K562 (cell line): Measurements from ENCODE around the gene GABRA5. TPM values are rescaled to one million over a fixed set of nuclear protein-coding genes. Genes with fewer than 3 reads are reported as not detected.
"Not testable (repeated sequence)": the region's sequence is repeated elsewhere in the genome, so short reads cannot be mapped to it uniquely, and the experiment has no call there.

Source experiments
- ATAC-seq: fragments of 200-7000 bp; cut with Tn5 transposase; 3 replicates; pipeline ENCODE4 v1.9.1; 2020; ENCODE audit warnings: moderate library complexity
- BruUV-seq: library from RNA; stranded (reverse); fragments of 400-500 nt; replicated peaks from 2 replicates; lab custom pipeline; 2021; lab: Mats Ljungman, UMichigan
- CTCF ChIA-PET: fragments of 300-600 bp; formaldehyde crosslinking; extraction: SDS; loops from one replicate; lab custom pipeline; 2021; ENCODE audit warnings: low intra/inter-chr PET ratio; lab: Yijun Ruan, JAX
- POLR2A ChIA-PET: fragments of 300-600, 350-650 bp; sonication (Branson Sonifier 250); formaldehyde crosslinking; extraction: SDS; loops from one replicate; lab custom pipeline; 2021; ENCODE audit warnings: antibody characterized with exemption, inconsistent platforms; lab: Yijun Ruan, JAX
- DNase-seq, 4 experiments: peaks; one replicate each; pipeline versions ENCODE4 v3.0.0 to v3.0.0-alpha.2; 2011 to 2018; ENCODE audit warnings: low spot score in 3 of 4, mixed read lengths in 3 of 4; ENCODE audit errors: extremely low read depth in 1 of 4
- FAIRE-seq: peaks from 2 replicates; lab custom pipeline; 2011; peaks lifted over from hg19 to GRCh38; lab: Jason Lieb, UNC
- H2AFZ ChIP-seq: 2 replicates; pipeline ENCODE4 v1.6.0; 2011; ENCODE audit warnings: low read depth, low read length, control low read depth, inconsistent platforms
- H3K27ac ChIP-seq: fragments of 200-600 bp; 3 replicates; pipeline ENCODE4 v1.8.0; 2011; ENCODE audit warnings: low read depth, mild to moderate bottlenecking, control low read depth, inconsistent platforms, low read length, moderate library complexity, mixed read lengths; ENCODE audit errors: extremely low read depth
- H3K27me3 ChIP-seq, 2 experiments: fragments of 300-600 bp in 1 of 2; 2 replicates in 1 of 2; 3 replicates in 1 of 2; pipeline versions ENCODE4 v1.6.0 to v1.8.0; 2011; ENCODE audit warnings: inconsistent platforms in 2 of 2, low read length in 2 of 2, mild to moderate bottlenecking in 1 of 2, mixed read lengths in 1 of 2, moderate library complexity in 1 of 2; ENCODE audit not compliant: control insufficient read depth in 2 of 2, insufficient read depth in 2 of 2
- H3K36me3 ChIP-seq: fragments of 300-600 bp; 3 replicates; pipeline ENCODE4 v1.8.0; 2011; ENCODE audit warnings: mild to moderate bottlenecking, low read length, inconsistent platforms; ENCODE audit not compliant: control insufficient read depth, insufficient read depth
- H3K4me1 ChIP-seq, 2 experiments: fragments of 200-600 bp in 1 of 2; replicated peaks in 1 of 2; 2 replicates in 1 of 2; 3 replicates in 1 of 2; pipeline versions ENCODE4 v1.5.1 to v1.8.0; 2011; ENCODE audit warnings: inconsistent platforms in 2 of 2, low read length in 2 of 2, mild to moderate bottlenecking in 1 of 2, mixed read lengths in 1 of 2, moderate library complexity in 1 of 2; ENCODE audit not compliant: control insufficient read depth in 2 of 2, insufficient read depth in 2 of 2
- H3K4me2 ChIP-seq: 2 replicates; pipeline ENCODE4 v1.6.1; 2011; ENCODE audit warnings: low read length, control low read depth, inconsistent platforms, mixed read lengths; ENCODE audit not compliant: insufficient read depth
- H3K4me3 ChIP-seq: fragments of 200-600 bp; sonication (generic), shearing (Covaris generic); 2 replicates; pipeline ENCODE4 v1.5.1; 2016; ENCODE audit warnings: control low read depth, inconsistent platforms
- H3K79me2 ChIP-seq: fragments of 200-600 bp; 3 replicates; pipeline ENCODE4 v1.8.0; 2011; ENCODE audit warnings: low read length, inconsistent platforms; ENCODE audit not compliant: control insufficient read depth, insufficient read depth
- H3K9ac ChIP-seq, 2 experiments: 2 replicates each; pipeline versions ENCODE4 v1.6.0 to v1.6.1; 2011; ENCODE audit warnings: low read depth in 2 of 2, low read length in 2 of 2, control low read depth in 1 of 2, inconsistent platforms in 1 of 2, mild to moderate bottlenecking in 1 of 2, mixed read lengths in 1 of 2; ENCODE audit not compliant: insufficient read depth in 1 of 2
- H3K9me1 ChIP-seq: one replicate; pipeline ENCODE4 v1.6.0; 2011; ENCODE audit warnings: inconsistent platforms, mild to moderate bottlenecking, low read length, moderate library complexity; ENCODE audit not compliant: control insufficient read depth, insufficient read depth
- H3K9me3 ChIP-seq: replicated peaks from 2 replicates; pipeline ENCODE4 v1.5.1; 2011; ENCODE audit warnings: low read depth, low read length, inconsistent platforms; ENCODE audit not compliant: control insufficient read depth, insufficient read depth
- H4K20me1 ChIP-seq: replicated peaks from 2 replicates; pipeline ENCODE4 v1.6.1; 2011; ENCODE audit warnings: low read length, inconsistent platforms, mixed read lengths; ENCODE audit not compliant: control insufficient read depth, insufficient read depth
- BHLHE40 ChIP-seq: IDR thresholded peaks from 2 replicates; pipeline ENCODE4 v1.6.1; 2011; ENCODE audit warnings: low read length, improper control_type of control experiment
- BRD9 ChIP-seq: fragments of 450-650 bp; IDR thresholded peaks from 2 replicates; pipeline ENCODE4 v1.6.1; 2018; ENCODE audit warnings: low read depth; ENCODE audit not compliant: partially characterized antibody
- FOXA1 ChIP-seq: fragments of 450-650 bp; IDR thresholded peaks from 2 replicates; pipeline ENCODE4 v1.6.1; 2016; ENCODE audit warnings: mild to moderate bottlenecking, borderline replicate concordance
- KLF13 ChIP-seq: fragments of 450-650 bp; IDR thresholded peaks from 2 replicates; pipeline ENCODE4 v1.6.1; 2016; ENCODE audit warnings: missing genetic modification characterization, low read depth, mild to moderate bottlenecking, missing compliant biosample characterization, moderate library complexity, borderline replicate concordance
- KLF6 ChIP-seq: fragments of 250-450 bp; sonication (Bioruptor Pico); IDR thresholded peaks from 2 replicates; pipeline ENCODE4 v1.4.0; 2020; ENCODE audit warnings: mild to moderate bottlenecking, moderate library complexity, borderline replicate concordance
- MCM3 ChIP-seq: fragments of 450-650 bp; IDR thresholded peaks from 2 replicates; pipeline ENCODE4 v1.6.1; 2016
- RFX7 ChIP-seq: fragments of 250-450 bp; sonication (Bioruptor Pico); IDR thresholded peaks from 2 replicates; pipeline ENCODE4 v1.5.1; 2021; ENCODE audit warnings: mild to moderate bottlenecking
- SMARCA4 ChIP-seq: fragments of 450-650 bp; IDR thresholded peaks from 2 replicates; pipeline ENCODE4 v1.6.1; 2016
- SREBF2 ChIP-seq: sonication (generic); formaldehyde crosslinking; IDR thresholded peaks from 2 replicates; pipeline ENCODE4 v1.4.0; 2020; ENCODE audit warnings: mild to moderate bottlenecking, missing genetic modification reagents
- TAL1 ChIP-seq: fragments of 450-650 bp; IDR thresholded peaks from 2 replicates; pipeline ENCODE4 v1.6.1; 2016; ENCODE audit warnings: mild to moderate bottlenecking
- ZBTB7A ChIP-seq: IDR thresholded peaks from 2 replicates; pipeline ENCODE4 v1.6.1; 2011; ENCODE audit warnings: low read depth, mild to moderate bottlenecking, low read length, moderate library complexity, borderline replicate concordance; ENCODE audit not compliant: control insufficient read depth
- ZNF175 ChIP-seq: fragments of 200-800 bp; sonication (Bioruptor generic); IDR thresholded peaks from 2 replicates; pipeline ENCODE4 v1.6.1; 2016; ENCODE audit warnings: low read depth, mild to moderate bottlenecking, missing genetic modification characterization, missing compliant biosample characterization
- ZNF764 ChIP-seq: fragments of 250-450 bp; sonication (Bioruptor Pico); IDR thresholded peaks from 2 replicates; pipeline ENCODE4 v1.4.0; 2020; ENCODE audit warnings: low read depth, mild to moderate bottlenecking, moderate library complexity
- WGBS: fragments of 100-300 bp; shearing (Covaris generic); methylation state at CpG from one replicate; pipeline ENCODE4 v1.1.6; 2016; ENCODE audit warnings: low coverage, mixed read lengths; ENCODE audit not compliant: insufficient coverage; ENCODE audit errors: missing lambda C conversion rate; 5-methylcytosine and 5-hydroxymethylcytosine counted together
- in situ Hi-C: fragments of 300-500 bp; cut with MboI; formaldehyde crosslinking; loops from 4 replicates; pipeline ENCODE4 v1.15.0; 2018; ENCODE audit warnings: inconsistent platforms, mixed read lengths
- intact Hi-C: fragments of 100-400 bp; cut with micrococcal nuclease; formaldehyde crosslinking; loops from 2 replicates; pipeline ENCODE4 v1.14.2; 2022
- polyA plus RNA-seq, 8 experiments: library from polyadenylated mRNA; depleted of rRNA in 4 of 8; stranded (reverse) in 5 of 8; unstranded in 3 of 8; fragments of >200 nt; fragmentation: Nextera tagmentation in 2 of 8; fragmentation: Illumina TruSeq in 1 of 8; extraction: Ambion mirVana in 2 of 8; extraction: Trizol in 1 of 8; gene quantifications; 2 replicates each; pipeline versions ENCODE4 v1.2.1 to v1.2.3, GENCODE V29; 2011 to 2014; ENCODE audit warnings: inconsistent platforms in 1 of 8, missing spikeins in 1 of 8
- total RNA-seq, 7 experiments: library from RNA; depleted of rRNA in 6 of 7; stranded (reverse); fragments of >200 nt in 6 of 7; fragmentation: Illumina TruSeq in 2 of 7; extraction: Trizol in 2 of 7; gene quantifications; 2 replicates each; pipeline versions ENCODE4 v1.2.1 to v1.2.3, GENCODE V29; 2011 to 2021; ENCODE audit warnings: low replicate concordance in 1 of 7
- TF ChIP-seq, protein P1 (sequence below): sonication (generic); formaldehyde crosslinking; IDR thresholded peaks from 2 replicates; pipeline ENCODE4 v1.8.0; 2022; ENCODE audit warnings: missing genetic modification reagents, mild to moderate bottlenecking, moderate library complexity, borderline replicate concordance
- TF ChIP-seq, protein P2 (sequence below): sonication (generic); formaldehyde crosslinking; IDR thresholded peaks from 2 replicates; pipeline ENCODE4 v1.9.0; 2022; ENCODE audit warnings: mild to moderate bottlenecking, missing genetic modification reagents
- TF ChIP-seq, protein P3 (sequence below): fragments of 250-450 bp; sonication (Bioruptor Pico); IDR thresholded peaks from 2 replicates; pipeline ENCODE4 v1.5.0; 2021

GABRA5 gene
- total and polyA plus RNA-seq, 9 of the 15 experiments (the other 6 are each of a cell fraction or from before 2014, with no cell fraction given), result not detected

DNA sequence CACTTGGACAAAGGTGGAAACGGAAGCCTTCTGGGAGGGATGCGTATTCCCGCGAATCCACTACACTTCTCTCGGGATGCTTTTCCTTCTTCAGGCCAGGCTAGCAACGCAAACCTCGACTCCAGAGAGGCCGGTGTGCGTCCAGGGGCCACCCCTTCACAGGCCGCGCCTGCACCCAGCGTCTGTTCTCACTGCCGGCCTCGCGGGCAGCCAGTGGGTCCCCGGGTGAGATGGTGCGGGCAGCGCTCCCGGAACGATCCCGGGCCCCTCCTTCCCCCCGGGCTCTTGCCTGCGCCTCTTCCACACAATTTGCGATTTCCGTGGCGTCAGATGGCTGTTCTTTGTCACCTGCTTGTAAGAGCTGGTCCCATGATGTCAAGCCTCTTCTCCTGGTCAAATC, 27.3 kb downstream of the GABRA5 start:
- Histone ChIP-seq H3K9ac (no peak overlapping the region), H3K4me1 (peaks cover 0 to 4% of the 10 kb centered on the region in 2 experiments; a peak in 1 of 5 replicates), H3K9me1 (no peaks in the 10 kb centered on the region), H3K4me2 (no peak overlapping the region), H3K36me3 (no peaks in the 10 kb centered on the region), H3K27me3 (peaks cover 2 to 9% of the 10 kb centered on the region in 2 experiments; a peak in 3 of 5 replicates), H4K20me1 (peaks cover 4% of the 10 kb centered on the region; the same call in 1 of the 2 replicates), H3K9me3 (no peaks in the 10 kb centered on the region), H3K27ac (no peak overlapping the region), H3K79me2 (no peaks in the 10 kb centered on the region), H2AFZ (no peak overlapping the region), H3K4me3 (no peak overlapping the region)
- intact Hi-C loops (no loop called here), in situ Hi-C loops (loop anchor here (5.0 to 25.0 kb wide), 3 partner anchors 463 to 1231 kb away; no protein-coding TSS in a partner anchor)
- DNase-seq (no peak), ATAC-seq (no peak), FAIRE-seq (no peak)
- ChIA-PET CTCF (no interaction called here), POLR2A (no interaction called here)
- TF ChIP-seq RFX7 (no peak), SMARCA4 (no peak), SREBF2 (CRISPR knock-in tag) (no peak), FOXA1 (no peak), KLF6 (no peak), ZBTB7A (no peak), KLF13 (no peak), BHLHE40 (no peak), ZNF175 (CRISPR knock-in tag) (no peak), TAL1 (no peak), ZNF764 (no peak), MCM3 (no peak), BRD9 (no peak)
- TF ChIP-seq, protein P1, sequence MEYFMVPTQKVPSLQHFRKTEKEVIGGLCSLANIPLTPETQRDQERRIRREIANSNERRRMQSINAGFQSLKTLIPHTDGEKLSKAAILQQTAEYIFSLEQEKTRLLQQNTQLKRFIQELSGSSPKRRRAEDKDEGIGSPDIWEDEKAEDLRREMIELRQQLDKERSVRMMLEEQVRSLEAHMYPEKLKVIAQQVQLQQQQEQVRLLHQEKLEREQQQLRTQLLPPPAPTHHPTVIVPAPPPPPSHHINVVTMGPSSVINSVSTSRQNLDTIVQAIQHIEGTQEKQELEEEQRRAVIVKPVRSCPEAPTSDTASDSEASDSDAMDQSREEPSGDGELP, result no peak
- TF ChIP-seq, protein P2, sequence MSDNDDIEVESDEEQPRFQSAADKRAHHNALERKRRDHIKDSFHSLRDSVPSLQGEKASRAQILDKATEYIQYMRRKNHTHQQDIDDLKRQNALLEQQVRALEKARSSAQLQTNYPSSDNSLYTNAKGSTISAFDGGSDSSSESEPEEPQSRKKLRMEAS, result no peak
- TF ChIP-seq, protein P3, sequence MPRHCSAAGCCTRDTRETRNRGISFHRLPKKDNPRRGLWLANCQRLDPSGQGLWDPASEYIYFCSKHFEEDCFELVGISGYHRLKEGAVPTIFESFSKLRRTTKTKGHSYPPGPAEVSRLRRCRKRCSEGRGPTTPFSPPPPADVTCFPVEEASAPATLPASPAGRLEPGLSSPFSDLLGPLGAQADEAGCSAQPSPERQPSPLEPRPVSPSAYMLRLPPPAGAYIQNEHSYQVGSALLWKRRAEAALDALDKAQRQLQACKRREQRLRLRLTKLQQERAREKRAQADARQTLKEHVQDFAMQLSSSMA (CRISPR knock-in tag), result no peak
- BruUV-seq, result no TSS peak
- WGBS, result 20% methylated on average over 13 of the region's 26 CpGs

DNA sequence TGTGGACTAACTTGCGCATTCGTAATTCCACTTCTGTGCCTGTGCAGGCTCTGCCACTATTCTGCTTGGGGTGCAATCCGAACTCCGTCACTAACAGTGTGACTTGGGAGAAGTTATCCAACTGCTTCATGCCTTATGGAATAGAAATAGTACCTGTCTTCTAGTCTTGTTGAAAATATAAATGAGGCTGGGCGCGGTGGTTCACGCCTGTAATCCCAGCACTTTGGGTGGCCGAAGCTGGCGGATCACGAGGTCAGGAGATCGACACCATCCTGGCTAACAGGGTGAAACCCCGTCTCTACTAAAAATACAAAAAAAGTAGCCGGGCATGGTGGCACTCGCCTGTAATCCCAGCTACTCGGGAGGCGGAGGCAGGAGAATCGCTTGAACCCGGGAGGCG, 28.5 kb downstream of the GABRA5 start:
- H3K4me3 ChIP-seq, DNase-seq, H3K4me1 ChIP-seq, FAIRE-seq, H3K9ac ChIP-seq, H3K27ac ChIP-seq, BruUV-seq, H3K27me3 ChIP-seq, H3K9me3 ChIP-seq, H3K79me2 ChIP-seq, CTCF ChIA-PET, H2AFZ ChIP-seq, H3K4me2 ChIP-seq, ATAC-seq, H3K36me3 ChIP-seq, H3K9me1 ChIP-seq, H4K20me1 ChIP-seq, intact Hi-C loops: not testable (repeated sequence)
- POLR2A ChIA-PET, result interaction anchor here (0.7 to 1.0 kb wide), 2 partner anchors 360 to 459 kb away, joined by 3 to 4 read pairs; no protein-coding TSS in a partner anchor
- in situ Hi-C loops, result loop anchor here (10.0 to 25.0 kb wide), 2 partner anchors 1142 to 1229 kb away; no protein-coding TSS in a partner anchor
- WGBS, result 13% methylated on average over 19 of the region's 19 CpGs
